GM12878 (cell line): ENCODE measurements around the gene FHIP1A. TPM values are rescaled to one million over a fixed set of nuclear protein-coding genes. Genes with fewer than 3 reads are reported as not detected.

Experiments used
- ATAC-seq: fragments of 200-7000 bp; cut with Tn5 transposase; 3 replicates; pipeline ENCODE4 v1.9.1; 2020; ENCODE audit warnings: mild to moderate bottlenecking, moderate library complexity
- BruUV-seq: library from RNA; stranded (reverse); fragments of 400-500 nt; replicated peaks from 2 replicates; lab custom pipeline; 2021; lab: Mats Ljungman, UMichigan
- CTCF ChIA-PET: fragments of 300-600 bp; sonication (Branson Sonifier 250); formaldehyde crosslinking; extraction: SDS; loops from one replicate; lab custom pipeline; 2021; ENCODE audit warnings: inconsistent platforms; lab: Yijun Ruan, JAX
- POLR2A ChIA-PET: fragments of 350-600 bp; formaldehyde crosslinking; extraction: SDS; loops from one replicate; lab custom pipeline; 2021; ENCODE audit warnings: inconsistent platforms; lab: Charles Lee
- RAD21 ChIA-PET: fragments of 300-600 bp; sonication (Branson Sonifier 250); formaldehyde crosslinking; loops from one replicate; lab custom pipeline; 2023; ENCODE audit warnings: antibody characterized with exemption; ENCODE audit not compliant: unreplicated experiment; lab: Charles Lee
- SMC1A ChIA-PET: fragments of 300-600 bp; sonication (Branson Sonifier 250); formaldehyde crosslinking; loops from one replicate; lab custom pipeline; 2023; ENCODE audit not compliant: unreplicated experiment, uncharacterized antibody; lab: Charles Lee
- DNase-seq: peaks from one replicate; pipeline ENCODE4 v3.0.0-alpha.2; 2011; ENCODE audit warnings: low read depth, low spot score
- FAIRE-seq: peaks from 3 replicates; lab custom pipeline; 2011; peaks lifted over from hg19 to GRCh38; lab: Jason Lieb, UNC
- H2AFZ ChIP-seq: 2 replicates; pipeline ENCODE4 v1.6.0; 2011; ENCODE audit warnings: low read depth, low read length, control low read depth; ENCODE audit not compliant: control insufficient read depth
- H3K27ac ChIP-seq: 2 replicates; pipeline ENCODE4 v1.5.1; 2011; ENCODE audit warnings: control low read depth; ENCODE audit not compliant: control insufficient read depth, insufficient read depth
- H3K27me3 ChIP-seq, 2 experiments: replicated peaks in 1 of 2; 2 replicates each; pipeline versions ENCODE4 v1.6.0 to v1.6.1; 2011; ENCODE audit warnings: low read length in 1 of 2; ENCODE audit not compliant: control insufficient read depth in 2 of 2, insufficient read depth in 2 of 2
- H3K36me3 ChIP-seq, 2 experiments: 2 replicates each; pipeline ENCODE4 v1.5.1; 2011; ENCODE audit warnings: low read length in 1 of 2; ENCODE audit not compliant: control insufficient read depth in 2 of 2, insufficient read depth in 2 of 2
- H3K4me1 ChIP-seq: 2 replicates; pipeline ENCODE4 v1.6.1; 2011; ENCODE audit warnings: mild to moderate bottlenecking, low read length, moderate library complexity, mixed read lengths; ENCODE audit not compliant: control insufficient read depth, insufficient read depth
- H3K4me2 ChIP-seq: 2 replicates; pipeline ENCODE4 v1.6.0; 2011; ENCODE audit warnings: control low read depth; ENCODE audit not compliant: control insufficient read depth, insufficient read depth
- H3K4me3 ChIP-seq: fragments of 200-600 bp; sonication (generic); 2 replicates; pipeline ENCODE4 v1.5.1; 2016
- H3K79me2 ChIP-seq: 2 replicates; pipeline ENCODE4 v1.6.0; 2011; ENCODE audit warnings: low read length; ENCODE audit not compliant: control insufficient read depth, insufficient read depth
- H3K9ac ChIP-seq: 2 replicates; pipeline ENCODE4 v1.8.0; 2011; ENCODE audit warnings: low read length, control low read depth, mixed read lengths; ENCODE audit not compliant: control insufficient read depth, insufficient read depth
- H3K9me3 ChIP-seq: replicated peaks from 3 replicates; pipeline ENCODE4 v1.5.1; 2011; ENCODE audit warnings: mild to moderate bottlenecking, low read length; ENCODE audit not compliant: control insufficient read depth, insufficient read depth
- H4K20me1 ChIP-seq: 2 replicates; pipeline ENCODE4 v1.6.0; 2011; ENCODE audit not compliant: control insufficient read depth, insufficient read depth
- CREB1 ChIP-seq: IDR thresholded peaks from 2 replicates; pipeline ENCODE4 v1.6.1; 2012; ENCODE audit warnings: low read depth, mild to moderate bottlenecking, inconsistent platforms
- E2F8 ChIP-seq: fragments of 450-650 bp; IDR thresholded peaks from 2 replicates; pipeline ENCODE4 v1.6.1; 2018; ENCODE audit warnings: mild to moderate bottlenecking, low read depth, moderate library complexity; ENCODE audit not compliant: partially characterized antibody
- EED ChIP-seq: sonication (generic); IDR thresholded peaks from 2 replicates; pipeline ENCODE4 v1.6.1; 2016; ENCODE audit warnings: antibody characterized with exemption, low read depth
- EP300 ChIP-seq, 2 experiments: fragments of 150-350 bp in 1 of 2; IDR thresholded peaks; 2 replicates each; pipeline ENCODE4 v1.6.1; 2011 to 2012; ENCODE audit warnings: low read depth in 2 of 2, low read length in 2 of 2, borderline replicate concordance in 1 of 2, improper control_type of control experiment in 1 of 2, inconsistent platforms in 1 of 2; ENCODE audit not compliant: control insufficient read depth in 1 of 2
- NFYA ChIP-seq: IDR thresholded peaks from 2 replicates; pipeline ENCODE4 v1.6.1; 2011; ENCODE audit warnings: low read depth, mild to moderate bottlenecking, low read length, improper control_type of control experiment, borderline replicate concordance
- PAX8 ChIP-seq: fragments of 450-650 bp; IDR thresholded peaks from 2 replicates; pipeline ENCODE4 v1.6.1; 2017; ENCODE audit warnings: mild to moderate bottlenecking, moderate library complexity
- POLR2AphosphoS5 ChIP-seq: IDR thresholded peaks from 2 replicates; pipeline ENCODE4 v1.6.1; 2011; ENCODE audit warnings: mild to moderate bottlenecking, low read length, inconsistent platforms
- RUNX3 ChIP-seq: IDR thresholded peaks from 2 replicates; pipeline ENCODE4 v1.6.1; 2012; ENCODE audit warnings: low read length, inconsistent platforms
- SP1 ChIP-seq: IDR thresholded peaks from one replicate; pipeline ENCODE4 v1.6.1; 2011; ENCODE audit warnings: low read depth, low read length
- SUZ12 ChIP-seq: fragments of 200-600 bp; sonication (generic); IDR thresholded peaks from one replicate; pipeline ENCODE4 v1.6.1; 2018; ENCODE audit warnings: antibody characterized with exemption, mild to moderate bottlenecking; ENCODE audit not compliant: unreplicated experiment
- TCF7 ChIP-seq: IDR thresholded peaks from 2 replicates; pipeline ENCODE4 v1.6.1; 2014; ENCODE audit warnings: antibody characterized with exemption, borderline replicate concordance
- ZNF217 ChIP-seq: fragments of 450-650 bp; IDR thresholded peaks from 2 replicates; pipeline ENCODE4 v1.6.1; 2017; ENCODE audit warnings: antibody characterized with exemption, mild to moderate bottlenecking
- WGBS: methylation state at CpG from one replicate; pipeline ENCODE4 v1.1.6; 2016; ENCODE audit warnings: low lambda C conversion rate; ENCODE audit not compliant: insufficient replicate concordance, insufficient coverage; ENCODE audit errors: missing lambda C conversion rate; 5-methylcytosine and 5-hydroxymethylcytosine counted together
- in situ Hi-C: fragments of 300-500 bp; cut with MboI; formaldehyde crosslinking; loops from 9 replicates; pipeline ENCODE4 v1.14.3; 2018; ENCODE audit warnings: mixed read lengths
- intact Hi-C: fragments of 100-400 bp; cut with micrococcal nuclease; formaldehyde crosslinking; loops from one replicate; pipeline ENCODE4 v1.14.2; 2022; ENCODE audit not compliant: unreplicated experiment
- polyA plus RNA-seq, 11 experiments: library from polyadenylated mRNA; depleted of rRNA in 4 of 11; unstranded in 6 of 11; stranded (reverse) in 5 of 11; fragments of >200 nt; fragmentation: Nextera tagmentation in 4 of 11; fragmentation: Illumina TruSeq in 1 of 11; extraction: Ambion mirVana in 4 of 11; extraction: Trizol in 1 of 11; gene quantifications; 1 replicate in 1 of 11; 2 replicates in 10 of 11; pipeline versions ENCODE4 v1.2.1 to v1.2.3, GENCODE V29; 2011 to 2016; ENCODE audit warnings: inconsistent platforms in 2 of 11, missing spikeins in 2 of 11, low read depth in 1 of 11
- total RNA-seq, 4 experiments: library from RNA; depleted of rRNA in 3 of 4; stranded (reverse); fragments of >200 nt in 3 of 4; fragmentation: Illumina TruSeq in 1 of 4; extraction: Trizol in 1 of 4; gene quantifications; 2 replicates each; pipeline versions ENCODE4 v1.2.1 to v1.2.3, GENCODE V29; 2013 to 2021
- TF ChIP-seq, protein P1 (sequence below): fragments of 450-650 bp; formaldehyde crosslinking; IDR thresholded peaks from 2 replicates; pipeline ENCODE4 v1.4.0; 2022; ENCODE audit warnings: mild to moderate bottlenecking, moderate library complexity
- TF ChIP-seq, protein P2 (sequence below), 3 experiments: IDR thresholded peaks in 2 of 3; conservative IDR thresholded peaks in 1 of 3; 2 replicates each; pipeline ENCODE4 v1.5.1; 2011; ENCODE audit warnings: low read depth in 3 of 3, low read length in 3 of 3, mild to moderate bottlenecking in 3 of 3, control low read depth in 2 of 3, moderate library complexity in 2 of 3, inconsistent platforms in 1 of 3, mixed read lengths in 1 of 3; ENCODE audit not compliant: control insufficient read depth in 2 of 3, insufficient read depth in 1 of 3; ENCODE audit errors: extremely low read depth in 1 of 3

FHIP1A gene
- total and polyA plus RNA-seq, 10 of the 15 experiments (the other 5 are each of a cell fraction or from before 2014, with no cell fraction given), result 0.02 to 5.5 (median 0.13) TPM; not detected in 1

DNA sequence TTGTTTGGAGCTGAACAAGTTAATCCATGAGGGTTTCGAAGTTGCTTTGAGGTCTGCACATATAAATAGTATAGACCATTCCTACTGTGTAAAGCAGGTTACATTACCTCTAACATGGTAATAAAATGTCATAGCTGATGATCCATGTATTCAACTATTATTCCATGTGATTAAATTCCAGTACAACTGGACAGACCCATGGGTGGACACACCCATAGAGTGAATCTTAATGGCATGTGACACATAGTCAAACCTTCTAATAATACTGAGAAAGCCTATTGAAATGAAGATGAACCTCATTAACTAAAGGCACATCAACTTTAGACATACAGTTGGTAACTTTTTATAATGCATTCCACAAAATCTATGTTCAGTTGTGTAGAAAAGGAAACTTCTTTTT is 28.5 kb downstream of the FHIP1A start:
- BruUV-seq, result no TSS peak
- FAIRE-seq (no peak), DNase-seq (no peak), ATAC-seq (no peak)
- H3K4me2 ChIP-seq, result no peak overlapping the region
- in situ Hi-C loops, result no loop called here
- no peaks in the 10 kb centered on the region for H3K27me3 ChIP-seq
- no peak overlapping the region for H3K4me3 ChIP-seq
- H4K20me1 ChIP-seq, result no peaks in the 10 kb centered on the region
- no peaks in the 10 kb centered on the region for H3K4me1 ChIP-seq
- no peaks in the 10 kb centered on the region for H3K79me2 ChIP-seq
- H3K9ac ChIP-seq, result no peak overlapping the region
- RAD21 ChIA-PET, result interaction anchor here (1.2 kb wide), 1 partner anchor 11 kb away, joined by 3 read pairs; no protein-coding TSS in a partner anchor
- no peaks in the 10 kb centered on the region for H3K9me3 ChIP-seq
- WGBS, result 0% methylated on average over 1 of the region's 1 CpG
- H3K36me3 ChIP-seq, result no peaks in the 10 kb centered on the region
- CTCF ChIA-PET, result interaction anchor here (0.5 kb wide), 1 partner anchor 387 kb away, joined by 3 read pairs; no protein-coding TSS in a partner anchor
- TF ChIP-seq, protein P1, sequence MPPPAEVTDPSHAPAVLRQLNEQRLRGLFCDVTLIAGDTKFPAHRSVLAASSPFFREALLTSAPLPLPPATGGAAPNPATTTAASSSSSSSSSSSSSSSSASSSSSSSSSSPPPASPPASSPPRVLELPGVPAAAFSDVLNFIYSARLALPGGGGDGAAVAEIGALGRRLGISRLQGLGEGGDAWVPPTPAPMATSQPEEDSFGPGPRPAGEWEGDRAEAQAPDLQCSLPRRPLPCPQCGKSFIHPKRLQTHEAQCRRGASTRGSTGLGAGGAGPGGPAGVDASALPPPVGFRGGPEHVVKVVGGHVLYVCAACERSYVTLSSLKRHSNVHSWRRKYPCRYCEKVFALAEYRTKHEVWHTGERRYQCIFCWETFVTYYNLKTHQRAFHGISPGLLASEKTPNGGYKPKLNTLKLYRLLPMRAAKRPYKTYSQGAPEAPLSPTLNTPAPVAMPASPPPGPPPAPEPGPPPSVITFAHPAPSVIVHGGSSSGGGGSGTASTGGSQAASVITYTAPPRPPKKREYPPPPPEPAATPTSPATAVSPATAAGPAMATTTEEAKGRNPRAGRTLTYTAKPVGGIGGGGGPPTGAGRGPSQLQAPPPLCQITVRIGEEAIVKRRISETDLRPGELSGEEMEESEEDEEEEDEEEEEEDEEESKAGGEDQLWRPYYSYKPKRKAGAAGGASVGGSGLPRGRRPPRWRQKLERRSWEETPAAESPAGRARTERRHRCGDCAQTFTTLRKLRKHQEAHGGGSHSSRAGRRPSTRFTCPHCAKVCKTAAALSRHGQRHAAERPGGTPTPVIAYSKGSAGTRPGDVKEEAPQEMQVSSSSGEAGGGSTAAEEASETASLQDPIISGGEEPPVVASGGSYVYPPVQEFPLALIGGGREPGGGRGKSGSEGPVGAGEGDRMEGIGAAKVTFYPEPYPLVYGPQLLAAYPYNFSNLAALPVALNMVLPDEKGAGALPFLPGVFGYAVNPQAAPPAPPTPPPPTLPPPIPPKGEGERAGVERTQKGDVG (CRISPR knock-in tag), result no peak
- TF ChIP-seq EP300 (IDR thresholded peaks at IDR 0.05; ENCODE audit: borderline replicate concordance in 1 of 2, control insufficient read depth in 1 of 2, low read depth in 2 of 2, low read length in 2 of 2) (no peak), SP1 (no peak), EED (no peak), PAX8 (no peak), SUZ12 (no peak), E2F8 (no peak), NFYA (no peak), RUNX3 (no peak), ZNF217 (no peak), CREB1 (no peak), POLR2AphosphoS5 (no peak), TCF7 (no peak)
- TF ChIP-seq, protein P2, sequence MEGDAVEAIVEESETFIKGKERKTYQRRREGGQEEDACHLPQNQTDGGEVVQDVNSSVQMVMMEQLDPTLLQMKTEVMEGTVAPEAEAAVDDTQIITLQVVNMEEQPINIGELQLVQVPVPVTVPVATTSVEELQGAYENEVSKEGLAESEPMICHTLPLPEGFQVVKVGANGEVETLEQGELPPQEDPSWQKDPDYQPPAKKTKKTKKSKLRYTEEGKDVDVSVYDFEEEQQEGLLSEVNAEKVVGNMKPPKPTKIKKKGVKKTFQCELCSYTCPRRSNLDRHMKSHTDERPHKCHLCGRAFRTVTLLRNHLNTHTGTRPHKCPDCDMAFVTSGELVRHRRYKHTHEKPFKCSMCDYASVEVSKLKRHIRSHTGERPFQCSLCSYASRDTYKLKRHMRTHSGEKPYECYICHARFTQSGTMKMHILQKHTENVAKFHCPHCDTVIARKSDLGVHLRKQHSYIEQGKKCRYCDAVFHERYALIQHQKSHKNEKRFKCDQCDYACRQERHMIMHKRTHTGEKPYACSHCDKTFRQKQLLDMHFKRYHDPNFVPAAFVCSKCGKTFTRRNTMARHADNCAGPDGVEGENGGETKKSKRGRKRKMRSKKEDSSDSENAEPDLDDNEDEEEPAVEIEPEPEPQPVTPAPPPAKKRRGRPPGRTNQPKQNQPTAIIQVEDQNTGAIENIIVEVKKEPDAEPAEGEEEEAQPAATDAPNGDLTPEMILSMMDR (IDR thresholded peaks at IDR 0.05 in 2 of 3, conservative IDR thresholded peaks at IDR 0.05 in 1 of 3; ENCODE audit: control insufficient read depth in 2 of 3, extremely low read depth in 1 of 3, insufficient read depth in 1 of 3, low read depth in 3 of 3, low read length in 3 of 3), result no peak
- SMC1A ChIA-PET, result no interaction called here
- no peak overlapping the region for H2AFZ ChIP-seq
- POLR2A ChIA-PET, result no interaction called here
- H3K27ac ChIP-seq, result no peak overlapping the region
- intact Hi-C loops, result no loop called here
